ENCODE results near the gene PNPLA7.

- TF ChIP-seq CTCF (IDR thresholded peaks at IDR 0.05; ENCODE audit: borderline replicate concordance, extremely low read depth, low read length, poor library complexity, severe bottlenecking) = no peak
- no peak for TF ChIP-seq EZH2 (IDR thresholded peaks at IDR 0.05; ENCODE audit: borderline replicate concordance, low read depth, low read length, severe bottlenecking)
Observed at GRCh38 chr9:137434498-137435380, 115.5 kb downstream of the PNPLA7 start.
